ENCODE data around the gene COPE.

COPE gene

GRCh38 chr19:18849838-18850400 lies 69.3 kb downstream of the COPE start:
- no peak for DNase-seq (ENCODE audit: low read depth)
- in situ Hi-C loops (cut with HindIII; ENCODE audit: low sequenced_read_pairs), result loop anchor here (25.0 kb wide), 2 partner anchors 263 to 363 kb away; partner anchors contain the start of gene REX1BD
- no peak overlapping the region for H3K4me3 ChIP-seq (ENCODE audit: low read depth, low read length)
- no peak for TF ChIP-seq CTCF (IDR thresholded peaks at IDR 0.05; ENCODE audit: low read depth, low read length, missing control alignments)

All from astrocyte of the cerebellum (primary cell).